Fibroblast of pulmonary artery (primary cell): Measurements from ENCODE around the gene TMX4.

ENCODE experiments used
- DNase-seq: peaks from one replicate; pipeline ENCODE4 v3.0.0-alpha.2; 2010; ENCODE audit warnings: low read depth
- H3K4me3 ChIP-seq: replicated peaks from 2 replicates; pipeline ENCODE4 v1.5.1; 2011; ENCODE audit warnings: low read depth, mild to moderate bottlenecking, control low read depth, low read length, moderate library complexity
- TF ChIP-seq, protein P1 (sequence below): IDR thresholded peaks from 2 replicates; pipeline ENCODE4 v1.5.1; 2011; ENCODE audit warnings: mild to moderate bottlenecking, control low read depth, low read length, inconsistent platforms; ENCODE audit errors: missing control alignments

TMX4 gene

DNA sequence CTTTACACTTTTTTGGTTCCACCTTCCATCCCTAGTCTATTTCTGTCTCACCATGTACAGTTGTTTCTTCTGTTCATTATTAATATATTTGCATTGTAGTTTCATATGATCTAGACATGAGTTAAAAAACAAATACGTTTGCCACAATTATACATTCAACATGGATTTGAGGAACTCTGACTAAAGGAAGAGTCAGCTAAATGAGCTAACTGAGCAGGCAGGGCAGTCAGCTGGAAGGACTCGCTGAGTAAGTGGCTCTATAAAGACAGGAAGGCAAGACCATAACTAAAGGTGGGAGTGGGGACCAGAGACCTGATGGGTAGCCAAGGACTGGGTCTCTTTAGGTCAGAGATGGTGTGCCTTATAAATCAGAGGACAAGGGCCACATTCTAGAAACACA is 26.3 kb downstream of the TMX4 start:
- TF ChIP-seq, protein P1, sequence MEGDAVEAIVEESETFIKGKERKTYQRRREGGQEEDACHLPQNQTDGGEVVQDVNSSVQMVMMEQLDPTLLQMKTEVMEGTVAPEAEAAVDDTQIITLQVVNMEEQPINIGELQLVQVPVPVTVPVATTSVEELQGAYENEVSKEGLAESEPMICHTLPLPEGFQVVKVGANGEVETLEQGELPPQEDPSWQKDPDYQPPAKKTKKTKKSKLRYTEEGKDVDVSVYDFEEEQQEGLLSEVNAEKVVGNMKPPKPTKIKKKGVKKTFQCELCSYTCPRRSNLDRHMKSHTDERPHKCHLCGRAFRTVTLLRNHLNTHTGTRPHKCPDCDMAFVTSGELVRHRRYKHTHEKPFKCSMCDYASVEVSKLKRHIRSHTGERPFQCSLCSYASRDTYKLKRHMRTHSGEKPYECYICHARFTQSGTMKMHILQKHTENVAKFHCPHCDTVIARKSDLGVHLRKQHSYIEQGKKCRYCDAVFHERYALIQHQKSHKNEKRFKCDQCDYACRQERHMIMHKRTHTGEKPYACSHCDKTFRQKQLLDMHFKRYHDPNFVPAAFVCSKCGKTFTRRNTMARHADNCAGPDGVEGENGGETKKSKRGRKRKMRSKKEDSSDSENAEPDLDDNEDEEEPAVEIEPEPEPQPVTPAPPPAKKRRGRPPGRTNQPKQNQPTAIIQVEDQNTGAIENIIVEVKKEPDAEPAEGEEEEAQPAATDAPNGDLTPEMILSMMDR, result no peak
- no peak overlapping the region for H3K4me3 ChIP-seq
- no peak for DNase-seq

DNA sequence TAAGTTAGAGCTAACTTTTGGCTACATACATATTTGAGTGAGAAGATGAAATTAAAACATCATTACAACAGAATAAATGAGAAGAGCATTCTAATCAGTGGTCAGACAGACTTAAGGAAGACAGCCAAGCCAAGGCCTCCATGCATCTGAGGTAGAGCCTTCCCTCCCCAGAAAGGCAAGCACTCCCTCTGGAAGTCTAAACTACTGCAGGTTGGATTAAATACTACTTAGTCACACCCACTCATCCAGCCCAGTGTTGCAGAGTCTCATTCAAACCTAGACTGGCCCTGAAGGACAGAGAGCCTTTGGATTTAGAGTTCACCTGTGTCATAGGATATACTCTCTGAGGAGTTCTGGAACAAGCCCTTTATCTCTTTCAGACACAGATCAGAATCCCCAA is 29.2 kb downstream of the TMX4 start:
- TF ChIP-seq, protein P1, result no peak
- no peak for DNase-seq
- H3K4me3 ChIP-seq, result no peak overlapping the region

DNA sequence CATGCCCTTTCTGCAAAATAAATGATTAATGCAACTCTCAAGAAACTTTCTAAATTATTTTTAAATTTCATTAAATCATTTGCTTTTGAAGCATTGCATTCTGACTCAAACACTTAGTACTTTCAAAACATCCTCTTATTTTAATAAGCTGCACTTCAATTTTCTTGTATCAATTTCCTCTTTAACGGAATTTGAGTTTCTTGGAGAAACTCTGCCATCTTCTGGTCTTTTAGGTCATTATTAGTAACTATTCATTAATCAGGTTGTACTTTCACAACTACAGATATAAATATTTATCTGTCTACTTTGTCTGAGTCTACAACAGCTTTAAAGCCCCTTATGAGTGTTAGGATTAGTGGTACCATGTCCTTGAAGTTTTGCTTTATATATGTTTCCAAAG is 30.2 kb downstream of the TMX4 start:
- no peak overlapping the region for H3K4me3 ChIP-seq
- DNase-seq, result no peak
- TF ChIP-seq, protein P1, result no peak

DNA sequence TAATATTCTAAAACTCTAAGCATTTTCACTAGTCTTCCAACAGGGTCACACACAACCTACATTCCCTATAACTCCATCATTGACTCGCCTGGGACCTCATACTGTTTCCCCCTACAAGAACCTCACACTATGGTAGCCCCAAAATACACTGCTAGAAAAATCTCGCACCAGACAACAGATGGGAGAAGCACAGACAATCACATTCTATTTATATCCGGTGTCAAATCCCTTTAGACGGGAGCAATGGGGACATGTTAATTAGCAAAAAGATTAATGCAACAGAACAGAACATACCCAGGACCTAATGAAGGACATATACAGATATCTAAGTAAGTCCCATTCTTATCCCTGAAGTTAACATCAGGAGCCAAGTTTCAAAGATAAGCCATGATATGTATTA is 33.6 kb downstream of the TMX4 start:
- no peak for DNase-seq
- TF ChIP-seq, protein P1, result no peak

DNA sequence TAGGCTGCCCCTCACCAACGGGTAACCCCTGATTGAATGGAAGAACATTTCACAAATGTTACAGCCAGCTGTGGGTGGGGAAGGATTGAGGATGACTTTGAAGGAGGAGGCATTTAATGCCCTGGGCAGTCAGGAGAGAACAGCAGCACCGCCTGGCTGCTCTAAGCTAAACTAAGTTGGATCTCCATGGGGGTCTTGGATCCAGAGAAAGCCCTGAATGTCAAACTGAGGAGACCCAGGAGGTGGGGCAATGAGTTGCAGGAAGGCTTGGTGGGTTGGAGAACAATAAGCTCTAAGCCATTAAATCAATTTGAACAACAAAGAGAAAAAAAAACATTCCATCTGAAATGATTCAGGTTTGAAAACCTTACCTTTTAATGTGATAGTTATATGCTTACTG is 35.4 kb downstream of the TMX4 start:
- TF ChIP-seq, protein P1, result no peak
- no peak overlapping the region for H3K4me3 ChIP-seq
- no peak for DNase-seq

More for the DNA sequence above, 33.6 kb downstream of the TMX4 start:
- no peak overlapping the region for H3K4me3 ChIP-seq

DNA sequence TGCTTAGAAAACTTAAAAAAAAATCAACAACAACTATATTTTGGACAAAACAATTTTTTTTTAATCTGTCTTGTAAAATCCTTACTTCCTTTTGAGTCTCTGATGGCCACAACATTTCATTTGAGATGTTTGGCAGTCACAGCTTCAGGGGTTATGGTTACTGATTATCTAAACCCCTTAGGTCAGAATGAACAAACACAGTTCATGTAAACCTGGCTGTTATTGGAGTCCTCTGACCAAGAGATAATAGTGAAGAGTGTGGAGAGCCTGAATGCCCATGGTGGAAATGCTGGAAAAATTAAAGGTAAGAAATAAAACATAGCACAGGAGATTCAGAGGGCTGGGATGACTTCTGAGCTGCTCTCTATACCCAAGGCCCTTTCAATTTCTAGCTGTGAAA is 38.2 kb downstream of the TMX4 start:
- no peak for DNase-seq
- TF ChIP-seq, protein P1, result no peak
- no peak overlapping the region for H3K4me3 ChIP-seq

DNA sequence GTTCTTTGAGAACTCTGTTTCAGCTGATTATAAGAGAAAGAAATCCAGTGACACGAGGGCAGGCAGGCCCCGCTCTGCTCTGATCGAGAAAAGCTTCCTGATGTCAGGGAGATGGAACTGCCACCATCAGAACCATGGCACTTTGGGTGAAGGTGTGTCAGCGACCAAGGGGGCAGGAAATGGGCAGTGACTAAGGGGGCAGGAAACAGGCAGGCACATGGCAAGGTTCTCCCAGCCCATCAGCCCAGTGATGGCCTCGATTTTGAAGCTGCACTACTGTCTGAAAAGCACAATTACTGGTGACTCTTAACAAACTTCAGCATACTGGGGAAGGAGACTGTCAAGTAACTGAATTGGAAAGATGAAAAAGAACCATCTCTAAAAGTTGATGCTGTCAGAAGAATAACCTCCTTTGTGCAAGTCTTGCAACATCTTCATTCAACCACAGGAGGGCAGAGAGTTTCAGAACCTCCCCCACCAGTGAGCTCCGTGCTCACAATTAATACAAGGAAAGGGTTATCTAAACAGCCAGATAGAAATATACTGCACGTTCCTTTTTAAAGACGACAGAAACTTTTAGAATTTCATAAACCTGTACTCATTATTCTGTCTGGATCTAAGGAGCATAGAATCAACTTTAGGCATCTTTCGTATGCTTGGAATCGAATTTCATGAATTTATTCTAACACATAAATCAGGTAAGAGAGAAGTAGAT is 39.1 kb downstream of the TMX4 start:
- no peak overlapping the region for H3K4me3 ChIP-seq
- DNase-seq, result peak; percentile 70
- TF ChIP-seq, protein P1, result peak; percentile 71
